HG03521 (cell line): ENCODE data around the gene IL26.

Experiments used
- ATAC-seq: cut with Tn5 transposase; IDR thresholded peaks from one replicate; pipeline ENCODE4 v1.9.1; 2021; ENCODE audit warnings: mild to moderate bottlenecking, moderate library complexity; ENCODE audit not compliant: unreplicated experiment

The IL26 gene, protein sequence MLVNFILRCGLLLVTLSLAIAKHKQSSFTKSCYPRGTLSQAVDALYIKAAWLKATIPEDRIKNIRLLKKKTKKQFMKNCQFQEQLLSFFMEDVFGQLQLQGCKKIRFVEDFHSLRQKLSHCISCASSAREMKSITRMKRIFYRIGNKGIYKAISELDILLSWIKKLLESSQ

DNA sequence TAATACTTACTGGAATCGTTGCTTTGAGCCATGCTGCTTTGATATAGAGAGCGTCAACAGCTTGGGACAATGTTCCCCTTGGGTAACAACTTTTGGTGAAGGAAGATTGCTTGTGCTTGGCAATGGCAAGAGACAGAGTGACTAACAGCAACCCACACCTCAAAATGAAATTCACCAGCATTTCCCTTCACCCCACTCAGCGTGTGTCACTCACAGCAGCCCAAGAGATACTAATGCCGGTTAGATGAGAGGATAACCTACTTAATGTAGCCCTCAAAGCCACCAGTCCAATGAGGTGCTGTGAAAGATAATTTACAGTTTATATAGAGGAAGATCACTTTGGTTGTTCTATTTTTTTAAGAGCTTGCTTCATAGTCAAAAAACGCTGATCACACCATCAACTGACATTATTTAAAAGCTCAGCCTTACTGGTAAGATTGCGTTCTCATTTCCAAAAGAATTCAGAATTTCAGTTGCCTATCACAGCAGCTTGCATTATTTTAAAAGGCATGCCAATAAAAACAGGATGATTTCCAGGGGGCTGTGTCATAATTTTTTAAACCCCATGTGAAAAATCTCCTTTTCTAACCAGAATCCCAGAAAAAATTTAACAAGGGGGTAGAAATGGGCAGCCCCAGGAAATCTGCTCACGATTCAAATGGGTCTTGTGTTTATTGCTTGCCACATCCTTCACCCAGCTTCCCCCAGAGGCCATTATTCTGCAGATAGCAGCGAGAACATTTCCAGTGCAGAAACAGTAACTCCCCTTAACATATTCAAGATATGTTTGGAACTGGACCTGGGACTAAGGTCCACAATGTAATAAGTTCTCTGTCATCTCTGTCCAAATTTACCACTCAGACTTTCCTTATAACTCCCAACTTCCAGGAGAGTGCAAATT, at the start of gene IL26:
TSS of gene IL26 (minus strand) at position 235 of the 901 bp plus-strand sequence. CDS start at position 181, 54 bp downstream.
- ATAC-seq: no peak

DNA sequence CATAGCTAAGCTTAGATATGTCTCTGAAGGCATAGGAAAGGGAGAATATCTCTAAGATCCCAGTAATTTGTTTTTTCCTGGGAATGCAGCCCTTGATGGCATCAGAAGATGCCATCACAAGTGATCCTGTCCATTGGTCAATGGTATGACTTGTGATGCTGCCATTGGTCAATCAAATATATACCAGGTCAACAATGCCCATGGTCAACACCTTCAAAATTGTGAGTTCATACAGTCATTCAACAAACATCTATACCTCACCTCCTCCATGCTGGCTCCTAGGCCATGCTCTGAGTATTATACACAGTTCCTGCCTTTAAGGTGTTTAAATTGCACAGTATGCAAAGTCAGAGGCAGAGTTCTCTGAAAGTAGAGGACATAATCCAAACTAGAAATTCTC, 47.1 kb upstream of the IL26 start:
- ATAC-seq: no peak

DNA sequence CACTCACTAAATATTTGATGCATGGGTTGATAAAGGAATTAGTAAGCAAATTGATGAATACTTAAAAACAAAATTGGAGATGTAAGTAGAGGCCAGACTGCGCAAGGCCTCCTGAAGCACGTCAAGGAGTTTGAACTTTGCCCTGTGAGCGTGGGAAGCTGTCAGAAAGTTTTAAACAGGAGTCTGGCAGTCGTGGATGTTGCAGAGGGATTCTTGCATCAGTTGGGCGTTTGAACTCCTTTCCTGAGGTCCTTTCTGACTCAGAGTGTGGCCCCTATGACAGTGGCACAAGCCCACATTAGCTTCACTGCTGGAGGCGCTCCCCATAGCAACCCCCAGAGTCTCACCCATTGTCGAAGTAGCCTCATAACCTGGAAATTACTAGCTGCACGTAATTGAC, 45.7 kb upstream of the IL26 start:
- no peak for ATAC-seq

DNA sequence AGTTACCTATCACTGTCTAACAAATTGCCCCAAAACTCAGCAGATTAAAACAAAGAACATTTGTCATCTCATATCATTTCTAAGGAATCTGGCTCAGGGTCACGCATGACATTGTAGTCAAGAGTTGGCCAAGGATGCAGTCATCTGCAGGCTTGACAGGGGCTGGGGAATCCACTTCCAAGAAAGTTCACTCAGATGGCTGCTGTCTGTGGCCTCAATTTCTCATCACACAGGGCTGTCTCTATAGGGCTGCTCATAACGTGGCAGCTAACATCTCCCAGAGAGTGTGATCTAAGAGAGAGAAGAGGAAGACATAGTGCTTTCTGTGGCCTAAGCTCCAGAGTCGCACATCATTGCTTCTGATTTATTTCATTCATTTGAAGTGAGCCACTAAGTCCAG, 44.7 kb upstream of the IL26 start:
- no peak for ATAC-seq

DNA sequence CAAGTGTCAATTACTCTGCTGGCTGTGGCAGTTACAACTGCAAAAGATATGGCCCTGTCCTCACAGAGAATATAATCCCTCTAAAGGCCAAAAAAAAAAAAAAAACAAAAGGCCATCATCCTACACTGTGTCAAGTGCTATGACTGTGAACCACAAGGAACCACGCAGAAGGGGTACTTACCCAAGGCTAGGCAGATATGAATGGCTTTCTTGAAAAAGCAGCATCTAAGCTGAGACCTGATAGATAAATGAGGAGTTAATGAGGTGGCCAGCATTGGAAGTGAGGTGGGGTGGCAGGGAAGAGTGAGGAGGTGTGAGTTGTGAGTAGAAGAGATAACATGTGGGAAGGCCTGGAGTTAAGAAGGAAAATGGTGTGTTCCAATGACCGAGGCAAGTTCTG, 44.2 kb upstream of the IL26 start:
- no peak for ATAC-seq

DNA sequence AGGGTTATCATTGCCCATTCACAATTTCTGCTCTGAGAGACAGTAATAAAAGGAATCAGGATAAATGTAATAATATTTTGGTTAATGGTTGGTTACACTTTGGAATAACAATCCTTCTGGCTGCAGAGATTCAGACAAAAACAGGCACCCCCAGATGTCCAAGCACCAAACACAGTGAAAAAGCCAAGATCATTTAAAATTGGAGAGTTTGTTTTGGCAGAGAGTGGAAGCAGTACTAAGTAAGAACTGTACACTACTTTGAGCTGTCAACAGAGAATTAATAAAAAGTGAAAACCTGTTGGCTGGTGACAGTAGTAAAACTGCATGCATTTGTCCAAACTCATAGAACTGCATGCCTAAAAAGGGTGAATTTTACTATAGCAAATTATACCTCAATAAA, 43.4 kb upstream of the IL26 start:
- ATAC-seq: no peak

DNA sequence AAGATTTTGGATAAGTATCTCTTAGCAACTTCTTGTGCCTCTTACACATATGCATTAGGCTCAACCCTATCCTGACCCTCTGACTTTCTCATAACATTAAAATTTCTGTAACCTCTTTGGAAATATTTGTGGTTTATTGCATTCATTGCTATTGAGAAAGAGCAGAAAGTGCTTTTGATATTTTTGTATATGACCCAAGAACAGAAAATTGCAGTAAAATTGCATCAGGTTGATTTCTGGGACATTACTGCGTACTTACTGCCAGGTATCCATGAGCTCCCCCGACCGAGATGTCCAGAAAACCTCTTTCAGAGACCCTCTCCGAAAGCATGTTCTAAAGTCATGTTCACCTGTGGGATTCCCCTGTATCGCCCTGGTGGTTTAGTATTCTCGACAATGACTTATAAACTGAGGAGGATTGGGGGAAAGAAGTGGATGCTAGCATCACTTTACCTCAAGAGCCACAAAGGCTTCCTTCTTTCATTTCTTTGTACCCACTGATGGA, 42.3 kb upstream of the IL26 start:
- no peak for ATAC-seq

DNA sequence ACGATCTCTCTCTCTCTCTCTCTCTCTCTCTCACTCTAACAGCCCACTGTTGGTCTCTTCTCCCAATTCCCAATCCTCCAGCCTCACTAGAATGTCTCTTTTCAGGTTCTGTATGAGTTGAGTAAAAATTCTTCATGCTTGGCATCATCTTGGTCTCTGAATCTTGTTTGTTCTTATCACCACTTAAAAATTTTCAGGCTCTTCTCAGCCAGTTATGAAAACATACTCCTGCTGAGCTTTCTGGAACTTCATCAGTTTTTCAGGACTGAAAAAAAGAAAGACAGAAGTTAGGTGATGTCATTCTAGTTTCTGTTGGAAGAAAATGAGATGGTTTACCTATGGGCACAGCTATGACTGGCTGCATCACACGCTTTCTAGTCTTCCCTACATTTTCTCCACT, 39.2 kb upstream of the IL26 start:
- no peak for ATAC-seq

DNA sequence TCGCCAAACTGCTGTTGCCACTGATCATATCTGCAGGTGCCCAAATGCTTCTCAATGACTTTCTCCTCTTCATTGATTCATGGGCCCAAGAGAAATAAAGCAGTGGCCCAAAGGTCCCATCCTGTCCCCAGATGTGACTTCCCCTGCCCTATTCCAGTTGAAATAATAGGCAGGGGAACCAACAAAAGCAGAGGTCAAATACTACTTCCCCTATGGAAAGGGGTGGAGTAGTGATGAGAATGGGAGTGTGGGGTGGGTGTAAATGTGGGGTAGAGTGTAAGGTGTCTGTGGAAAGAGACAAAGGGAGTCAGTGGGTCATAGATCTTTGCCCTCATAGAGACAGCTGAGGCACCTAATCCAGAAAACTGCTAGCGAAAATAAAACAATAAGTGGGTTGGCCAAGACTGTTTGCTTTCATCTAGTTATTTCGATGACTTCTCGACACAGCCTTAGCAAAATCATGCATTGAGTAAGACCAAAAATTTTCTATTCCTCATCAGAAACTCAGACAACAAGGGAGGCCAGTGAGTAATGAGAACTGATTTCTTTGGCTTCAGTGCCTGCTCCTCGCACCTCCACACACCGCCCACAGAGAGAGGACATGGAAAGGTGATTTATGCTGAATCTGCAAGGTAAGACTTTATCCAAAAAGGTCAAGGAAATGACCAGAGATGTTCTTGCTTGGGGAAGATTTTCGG, 38.7 kb upstream of the IL26 start:
- no peak for ATAC-seq

DNA sequence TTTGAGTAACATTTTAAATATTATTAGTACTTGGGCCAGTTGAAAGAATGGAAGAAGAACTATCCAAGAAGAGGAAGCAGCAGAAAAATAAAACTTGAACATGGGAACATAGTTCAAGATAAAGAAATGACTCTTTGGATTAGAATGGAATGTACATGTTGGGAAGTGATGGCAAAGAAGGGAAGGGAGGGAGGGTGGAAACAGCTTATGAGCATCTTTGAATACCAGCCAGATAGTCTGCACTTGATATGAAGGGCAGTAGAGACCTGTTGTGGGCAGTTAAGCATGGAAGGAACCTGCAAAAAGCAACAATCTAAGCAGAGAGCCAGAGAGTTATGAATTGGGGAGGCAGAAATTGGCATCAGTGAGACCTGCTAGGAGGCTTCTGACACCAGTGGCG, 37.8 kb upstream of the IL26 start:
- ATAC-seq: no peak

DNA sequence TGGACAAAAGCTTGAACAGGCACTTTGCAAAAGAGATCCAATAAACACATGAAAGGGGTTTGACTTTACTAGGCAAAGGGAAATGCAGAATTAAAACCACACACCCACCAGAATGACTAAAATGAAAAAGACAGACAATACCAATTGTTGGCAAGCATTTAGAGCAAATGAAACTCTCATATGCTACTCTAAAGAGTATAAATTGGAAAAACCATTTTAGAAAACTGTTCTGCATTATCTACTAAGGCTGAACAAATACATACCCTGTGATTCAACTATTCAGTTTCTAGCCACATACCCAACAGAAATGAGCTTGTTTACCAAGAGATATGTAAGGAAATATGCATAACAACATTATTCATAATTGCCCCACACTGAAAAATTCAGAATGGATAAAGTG, 36.3 kb upstream of the IL26 start:
- ATAC-seq: no peak

DNA sequence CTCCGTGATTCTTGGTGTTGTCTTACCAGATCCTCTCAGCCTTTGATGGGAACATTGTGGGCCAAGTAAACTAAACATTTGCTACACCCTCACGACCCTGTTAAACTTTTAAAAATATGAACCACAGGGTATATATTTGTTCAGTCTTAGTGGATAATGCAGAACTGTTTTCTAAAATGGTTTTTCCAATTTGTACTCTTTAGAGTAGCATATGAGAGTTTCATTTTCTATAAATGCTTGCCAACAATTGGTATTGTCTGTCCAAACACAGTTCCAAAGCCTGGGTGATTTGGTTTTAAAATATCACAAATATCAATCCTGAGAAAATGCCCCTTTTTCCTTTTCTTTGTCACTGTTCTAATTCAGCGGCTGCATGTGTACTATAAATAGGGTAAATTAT, 34.5 kb upstream of the IL26 start:
- no peak for ATAC-seq

DNA sequence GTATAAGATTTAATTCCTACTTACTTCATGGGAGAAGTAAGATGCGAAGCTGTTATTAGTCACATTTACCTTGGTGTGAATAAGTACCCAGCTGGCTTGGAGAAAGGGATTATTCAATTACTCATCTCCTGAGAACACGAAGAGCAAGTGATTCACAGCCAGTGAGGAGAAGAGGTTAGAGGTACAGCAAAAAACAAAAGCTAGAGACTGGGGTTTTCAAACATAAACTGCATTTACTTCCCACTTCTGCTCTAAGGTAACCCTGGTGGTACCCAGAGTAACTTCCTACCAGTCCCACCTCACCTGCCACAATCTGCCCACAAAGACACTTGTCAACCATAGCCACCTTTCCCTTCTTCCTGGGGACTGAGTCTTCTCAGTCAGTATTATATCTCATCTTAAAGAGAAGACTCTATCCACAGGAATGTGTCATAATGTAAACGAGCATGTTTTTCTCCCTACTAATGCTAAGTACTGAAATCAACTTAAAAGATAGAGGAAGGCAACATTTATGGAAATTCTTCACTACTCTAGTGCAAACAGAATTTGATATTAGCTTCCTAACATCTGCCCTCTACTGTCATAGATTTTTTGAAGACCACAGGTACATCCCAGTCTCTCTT, 33.8 kb upstream of the IL26 start:
- no peak for ATAC-seq

DNA sequence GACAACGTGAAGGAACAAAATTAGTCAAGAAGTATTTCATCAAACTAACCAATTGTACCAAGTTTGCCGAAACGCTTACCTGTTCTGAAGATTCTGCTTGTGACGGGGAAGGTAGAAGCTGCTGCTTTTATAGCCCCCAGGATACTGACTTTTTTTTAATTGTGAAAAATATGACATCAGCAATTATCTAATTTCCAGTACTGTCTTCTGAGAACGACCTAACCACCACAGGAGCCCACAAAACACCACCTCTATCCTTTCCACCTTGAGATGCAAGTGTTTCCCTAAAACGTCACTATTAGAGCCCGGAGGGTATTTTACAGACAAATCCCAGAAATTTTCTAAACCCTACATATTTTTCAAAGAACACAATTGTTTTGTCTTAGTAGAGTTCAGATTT, 27.9 kb upstream of the IL26 start, which contains the start of gene IL22:
TSS of gene IL22 (minus strand) at position 101 of the 400 bp plus-strand sequence. CDS start 156 bp downstream, outside the sequence.
- no peak for ATAC-seq

DNA sequence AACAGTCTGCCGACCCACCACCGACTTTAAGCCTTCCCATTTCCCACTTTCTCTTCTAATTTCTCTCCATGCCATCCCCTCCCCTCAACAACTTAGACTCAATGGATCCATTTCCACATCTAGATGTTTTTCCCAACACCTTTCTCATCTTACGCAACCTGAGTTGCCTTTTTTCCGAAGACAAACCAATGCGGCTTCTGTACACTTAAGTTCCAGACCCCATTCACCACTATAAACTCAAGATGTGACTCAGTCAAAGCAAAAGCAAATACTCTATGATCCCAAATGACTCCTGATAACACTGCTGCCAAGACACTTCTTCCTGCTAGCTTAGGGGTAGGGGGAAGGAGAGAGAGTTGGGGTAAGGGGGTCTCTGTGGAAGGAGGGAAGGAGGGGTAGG, 26.5 kb upstream of the IL26 start:
- ATAC-seq: no peak

DNA sequence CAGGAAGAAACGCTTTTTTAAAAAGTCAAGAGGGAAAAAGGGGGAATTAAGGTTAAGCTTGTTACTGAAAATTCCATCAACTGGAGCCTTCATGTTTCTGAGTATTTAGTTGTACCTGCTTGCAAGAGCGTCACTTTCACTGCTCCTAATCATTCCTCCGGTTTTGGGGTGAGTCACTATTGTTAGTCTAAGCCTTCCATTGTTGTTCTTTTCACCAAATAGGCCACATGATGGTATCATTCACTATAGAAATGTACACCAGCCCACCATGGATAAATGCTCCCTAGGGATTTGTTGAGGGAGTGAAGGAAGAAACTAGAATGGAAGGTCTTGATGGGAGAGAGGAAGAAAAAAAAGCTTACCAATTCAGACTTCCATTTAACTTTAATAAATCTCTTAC, 24.8 kb upstream of the IL26 start:
- no peak for ATAC-seq

DNA sequence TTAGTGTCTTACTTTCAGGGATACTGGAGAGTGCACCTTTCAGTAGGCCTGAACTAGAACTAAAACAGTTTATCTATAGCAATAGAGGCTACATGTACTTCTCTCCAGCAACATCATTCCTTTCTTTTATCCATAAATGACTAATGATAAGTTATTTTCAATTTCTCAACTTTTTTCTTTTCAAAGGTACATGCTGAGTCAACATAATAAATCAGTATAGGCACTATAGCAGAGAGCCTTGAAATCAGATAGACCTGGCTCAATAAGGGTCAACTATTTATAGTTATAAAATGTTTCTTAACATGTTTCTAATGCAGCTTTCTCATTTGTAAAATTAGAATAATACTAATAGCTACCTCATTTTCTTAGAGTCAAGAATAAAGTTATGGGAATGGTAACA, 22.2 kb upstream of the IL26 start:
- ATAC-seq: no peak

DNA sequence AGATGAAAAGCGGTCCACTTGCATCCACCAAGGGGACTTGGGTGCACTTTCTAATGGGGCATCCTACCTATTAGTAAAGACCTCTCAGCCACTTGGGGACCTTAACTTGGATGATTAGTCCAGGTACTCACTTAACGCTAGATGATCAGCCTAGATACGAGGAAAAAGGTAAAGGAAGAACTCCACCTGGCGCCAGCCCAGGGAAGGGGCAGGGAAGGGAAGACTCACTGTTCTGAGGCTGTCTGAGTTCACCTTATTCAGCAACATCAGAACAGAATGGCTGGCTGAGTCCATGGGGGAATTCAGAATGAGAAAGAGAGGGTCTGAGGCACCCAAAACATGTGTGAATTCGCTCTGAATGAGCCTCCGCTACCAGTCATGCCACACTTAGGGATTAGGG, 20.7 kb upstream of the IL26 start:
- ATAC-seq: no peak

DNA sequence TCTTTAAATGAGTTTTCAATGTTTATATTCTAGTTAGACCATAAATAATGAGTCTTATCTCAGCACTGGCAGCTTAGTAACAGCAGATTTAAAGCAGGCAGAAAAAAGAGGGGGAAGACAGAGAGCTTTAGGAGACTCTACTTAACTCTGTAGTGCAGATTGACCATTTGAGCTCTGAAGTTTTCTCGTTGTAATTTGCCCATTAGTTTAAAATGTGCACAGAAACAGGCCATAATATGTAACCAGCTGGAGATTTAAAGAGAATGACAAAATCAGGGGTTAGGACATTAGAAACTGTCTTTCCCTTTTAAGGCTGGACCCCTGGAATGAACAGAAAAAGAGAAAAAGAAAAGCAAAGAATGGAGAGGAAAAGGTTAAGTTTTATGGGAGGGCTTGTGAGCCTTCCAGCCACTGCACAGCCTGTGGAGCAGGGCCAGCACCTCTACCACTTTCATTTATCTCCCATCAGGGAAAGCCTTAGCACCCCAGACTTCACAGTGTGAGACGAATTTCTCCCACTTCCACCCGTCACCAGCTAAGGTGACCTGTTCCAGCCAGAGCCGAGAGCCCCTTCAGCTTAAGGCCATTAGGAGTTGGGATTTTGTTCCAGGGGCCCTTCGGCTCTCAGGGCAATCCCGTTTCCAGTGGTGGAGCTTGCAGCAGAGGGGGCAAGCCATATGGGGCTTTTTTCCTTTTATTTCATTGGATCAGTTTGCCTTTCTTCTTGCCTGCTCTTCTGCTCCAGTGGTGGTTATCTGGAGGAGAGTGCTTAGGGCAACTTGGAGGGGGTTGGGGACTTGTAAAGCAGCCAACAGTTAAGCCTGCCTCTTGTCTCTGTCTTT, 19.8 kb upstream of the IL26 start:
- no peak for ATAC-seq

DNA sequence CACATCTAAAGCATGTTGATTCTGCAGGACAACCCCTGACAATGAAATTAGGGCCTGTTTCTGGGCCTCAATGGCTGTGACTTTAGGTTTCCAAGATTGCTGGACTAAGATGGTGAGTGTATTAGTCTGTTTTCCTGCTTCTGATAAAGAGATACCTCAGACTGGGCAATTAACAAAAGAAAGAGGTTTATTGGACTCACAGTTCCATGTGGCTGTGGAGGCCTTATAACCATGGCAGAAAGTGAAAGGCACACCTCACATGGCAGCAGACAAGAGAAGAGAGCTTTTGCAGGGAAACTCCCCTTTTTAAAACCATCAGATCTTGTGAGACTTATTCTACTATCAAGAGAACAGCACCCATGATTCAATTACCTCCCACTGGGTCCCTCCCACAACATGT, 17.2 kb upstream of the IL26 start:
- ATAC-seq: no peak
